GM12878 (cell line): ENCODE measurements around the gene MCOLN1. TPM values are rescaled to one million over a fixed set of nuclear protein-coding genes. Genes with fewer than 3 reads are reported as not detected.

Experiments used
- BHLHE40 ChIP-seq, 2 experiments: fragments of 450-650 bp in 1 of 2; IDR thresholded peaks; 2 replicates each; pipeline ENCODE4 v1.6.1; 2011 to 2017; ENCODE audit warnings: low read depth in 2 of 2, borderline replicate concordance in 1 of 2, improper control_type of control experiment in 1 of 2, low read length in 1 of 2, mild to moderate bottlenecking in 1 of 2
- CHD1 ChIP-seq: IDR thresholded peaks from 2 replicates; pipeline ENCODE4 v1.6.1; 2012; ENCODE audit warnings: low read depth, low read length, improper control_type of control experiment
- ESRRA ChIP-seq: IDR thresholded peaks from 2 replicates; pipeline ENCODE4 v1.6.1; 2012; ENCODE audit warnings: mild to moderate bottlenecking, low read length, improper control_type of control experiment
- EZH2 ChIP-seq: IDR thresholded peaks from 2 replicates; pipeline ENCODE4 v1.6.1; 2012; ENCODE audit warnings: low read depth, mild to moderate bottlenecking, control low read depth, inconsistent platforms, low read length, borderline replicate concordance; ENCODE audit not compliant: control insufficient read depth
- HCFC1 ChIP-seq: fragments of 150-350 bp; IDR thresholded peaks from 2 replicates; pipeline ENCODE4 v1.6.1; 2014; ENCODE audit warnings: low read length
- MTA2 ChIP-seq: fragments of 450-650 bp; IDR thresholded peaks from 2 replicates; pipeline ENCODE4 v1.6.1; 2016; ENCODE audit warnings: low read depth, mild to moderate bottlenecking, moderate library complexity
- SPI1 ChIP-seq: IDR thresholded peaks from 2 replicates; pipeline ENCODE4 v1.6.1; 2011; ENCODE audit warnings: low read depth, mild to moderate bottlenecking, low read length, moderate library complexity, borderline replicate concordance; ENCODE audit not compliant: insufficient read depth
- SREBF1 ChIP-seq: IDR thresholded peaks from 2 replicates; pipeline ENCODE4 v1.6.1; 2012; ENCODE audit warnings: mild to moderate bottlenecking, low read length
- STAT1 ChIP-seq: fragments of 450-650 bp; conservative IDR thresholded peaks from 2 replicates; pipeline ENCODE4 v1.6.1; 2014; ENCODE audit warnings: antibody characterized with exemption, mild to moderate bottlenecking
- TAF1 ChIP-seq: IDR thresholded peaks from 2 replicates; pipeline ENCODE4 v1.6.1; 2011; ENCODE audit warnings: mild to moderate bottlenecking, low read depth, low read length, borderline replicate concordance
- TARDBP ChIP-seq: IDR thresholded peaks from 2 replicates; pipeline ENCODE4 v1.6.1; 2016; ENCODE audit warnings: borderline replicate concordance
- TCF3 ChIP-seq: IDR thresholded peaks from 2 replicates; pipeline ENCODE4 v1.6.1; 2012; ENCODE audit warnings: low read depth, mild to moderate bottlenecking, low read length, borderline replicate concordance; ENCODE audit not compliant: insufficient read depth
- WRNIP1 ChIP-seq: IDR thresholded peaks from 2 replicates; pipeline ENCODE4 v1.6.1; 2011; ENCODE audit warnings: low read depth, low read length, improper control_type of control experiment, borderline replicate concordance
- YY1 ChIP-seq: IDR thresholded peaks from 2 replicates; pipeline ENCODE4 v1.6.1; 2011; ENCODE audit warnings: low read depth, mild to moderate bottlenecking, low read length
- ZSCAN29 ChIP-seq: fragments of 450-650 bp; IDR thresholded peaks from 2 replicates; pipeline ENCODE4 v1.6.1; 2017; ENCODE audit warnings: mild to moderate bottlenecking, moderate library complexity
- polyA plus RNA-seq, 11 experiments: library from polyadenylated mRNA; depleted of rRNA in 4 of 11; unstranded in 6 of 11; stranded (reverse) in 5 of 11; fragments of >200 nt; fragmentation: Nextera tagmentation in 4 of 11; fragmentation: Illumina TruSeq in 1 of 11; extraction: Ambion mirVana in 4 of 11; extraction: Trizol in 1 of 11; gene quantifications; 1 replicate in 1 of 11; 2 replicates in 10 of 11; pipeline versions ENCODE4 v1.2.1 to v1.2.3, GENCODE V29; 2011 to 2016; ENCODE audit warnings: inconsistent platforms in 2 of 11, missing spikeins in 2 of 11, low read depth in 1 of 11
- total RNA-seq, 4 experiments: library from RNA; depleted of rRNA in 3 of 4; stranded (reverse); fragments of >200 nt in 3 of 4; fragmentation: Illumina TruSeq in 1 of 4; extraction: Trizol in 1 of 4; gene quantifications; 2 replicates each; pipeline versions ENCODE4 v1.2.1 to v1.2.3, GENCODE V29; 2013 to 2021
- TF ChIP-seq, protein P1 (sequence below): fragments of 450-650 bp; conservative IDR thresholded peaks from 2 replicates; pipeline ENCODE4 v1.6.1; 2017; ENCODE audit warnings: mild to moderate bottlenecking, moderate library complexity
- TF ChIP-seq, protein P2 (sequence below): fragments of 450-650 bp; IDR thresholded peaks from 2 replicates; pipeline ENCODE4 v1.6.1; 2016; ENCODE audit warnings: mild to moderate bottlenecking, moderate library complexity, borderline replicate concordance
- TF ChIP-seq, protein P3 (sequence below): fragments of 450-650 bp; IDR thresholded peaks from 2 replicates; pipeline ENCODE4 v1.6.1; 2014; ENCODE audit warnings: mild to moderate bottlenecking
- TF ChIP-seq, protein P4 (sequence below): fragments of 450-650 bp; IDR thresholded peaks from 2 replicates; pipeline ENCODE4 v1.6.1; 2017; ENCODE audit warnings: antibody characterized with exemption, mild to moderate bottlenecking, moderate library complexity

MCOLN1 gene
- total and polyA plus RNA-seq, 10 of the 15 experiments (the other 5 are each of a cell fraction or from before 2014, with no cell fraction given), result 0.42 to 15.6 (median 4.9) TPM

DNA sequence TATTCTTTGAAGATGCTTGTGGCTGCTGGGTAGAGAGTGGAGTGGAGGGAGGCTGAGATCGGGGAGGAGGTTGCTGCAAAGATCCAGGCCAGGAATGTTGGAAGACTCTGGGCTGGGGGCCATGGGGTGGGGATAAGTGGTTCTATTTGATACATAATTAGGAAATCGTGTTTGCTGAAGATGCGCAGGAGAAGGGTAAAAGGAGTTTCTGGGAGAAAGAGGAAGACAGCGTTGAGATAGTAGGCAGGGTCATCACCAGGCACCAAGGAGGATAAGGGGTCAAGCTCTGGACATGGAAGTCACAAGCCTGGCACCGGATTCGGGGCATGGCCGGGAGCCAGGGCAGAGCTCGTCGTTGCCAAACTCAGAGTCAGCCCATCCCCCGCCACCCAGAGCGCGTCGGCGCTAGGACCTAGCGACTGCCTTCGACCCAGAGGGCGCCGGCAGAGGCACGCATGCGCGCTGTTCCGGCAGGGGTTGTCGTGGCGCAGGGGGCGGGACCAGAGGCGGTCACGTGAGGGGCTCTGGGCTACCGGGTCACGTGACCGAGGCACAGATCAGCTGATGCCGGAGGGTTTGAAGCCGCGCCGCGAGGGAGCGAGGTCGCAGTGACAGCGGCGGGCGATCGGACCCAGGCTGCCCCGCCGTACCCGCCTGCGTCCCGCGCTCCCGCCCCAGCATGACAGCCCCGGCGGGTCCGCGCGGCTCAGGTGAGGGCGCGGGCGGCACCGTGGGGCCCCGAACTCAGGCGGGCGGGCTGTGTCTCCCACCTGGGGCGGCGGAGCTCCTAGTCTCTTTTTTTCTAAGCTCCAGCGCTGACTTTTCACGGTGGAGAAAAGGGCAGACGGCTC lies at the start of gene MCOLN1 (continued):
- no peak for TF ChIP-seq EZH2
- TF ChIP-seq, protein P1, sequence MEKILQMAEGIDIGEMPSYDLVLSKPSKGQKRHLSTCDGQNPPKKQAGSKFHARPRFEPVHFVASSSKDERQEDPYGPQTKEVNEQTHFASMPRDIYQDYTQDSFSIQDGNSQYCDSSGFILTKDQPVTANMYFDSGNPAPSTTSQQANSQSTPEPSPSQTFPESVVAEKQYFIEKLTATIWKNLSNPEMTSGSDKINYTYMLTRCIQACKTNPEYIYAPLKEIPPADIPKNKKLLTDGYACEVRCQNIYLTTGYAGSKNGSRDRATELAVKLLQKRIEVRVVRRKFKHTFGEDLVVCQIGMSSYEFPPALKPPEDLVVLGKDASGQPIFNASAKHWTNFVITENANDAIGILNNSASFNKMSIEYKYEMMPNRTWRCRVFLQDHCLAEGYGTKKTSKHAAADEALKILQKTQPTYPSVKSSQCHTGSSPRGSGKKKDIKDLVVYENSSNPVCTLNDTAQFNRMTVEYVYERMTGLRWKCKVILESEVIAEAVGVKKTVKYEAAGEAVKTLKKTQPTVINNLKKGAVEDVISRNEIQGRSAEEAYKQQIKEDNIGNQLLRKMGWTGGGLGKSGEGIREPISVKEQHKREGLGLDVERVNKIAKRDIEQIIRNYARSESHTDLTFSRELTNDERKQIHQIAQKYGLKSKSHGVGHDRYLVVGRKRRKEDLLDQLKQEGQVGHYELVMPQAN, result peak; percentile 99
- peak; percentile 80 for TF ChIP-seq SREBF1
- no peak for TF ChIP-seq ZSCAN29
- TF ChIP-seq TARDBP, result peak; percentile 73; the same call in 1 of the 2 replicates
- TF ChIP-seq ESRRA, result peak; percentile 65; the same call in 1 of the 2 replicates
- TF ChIP-seq, protein P2, sequence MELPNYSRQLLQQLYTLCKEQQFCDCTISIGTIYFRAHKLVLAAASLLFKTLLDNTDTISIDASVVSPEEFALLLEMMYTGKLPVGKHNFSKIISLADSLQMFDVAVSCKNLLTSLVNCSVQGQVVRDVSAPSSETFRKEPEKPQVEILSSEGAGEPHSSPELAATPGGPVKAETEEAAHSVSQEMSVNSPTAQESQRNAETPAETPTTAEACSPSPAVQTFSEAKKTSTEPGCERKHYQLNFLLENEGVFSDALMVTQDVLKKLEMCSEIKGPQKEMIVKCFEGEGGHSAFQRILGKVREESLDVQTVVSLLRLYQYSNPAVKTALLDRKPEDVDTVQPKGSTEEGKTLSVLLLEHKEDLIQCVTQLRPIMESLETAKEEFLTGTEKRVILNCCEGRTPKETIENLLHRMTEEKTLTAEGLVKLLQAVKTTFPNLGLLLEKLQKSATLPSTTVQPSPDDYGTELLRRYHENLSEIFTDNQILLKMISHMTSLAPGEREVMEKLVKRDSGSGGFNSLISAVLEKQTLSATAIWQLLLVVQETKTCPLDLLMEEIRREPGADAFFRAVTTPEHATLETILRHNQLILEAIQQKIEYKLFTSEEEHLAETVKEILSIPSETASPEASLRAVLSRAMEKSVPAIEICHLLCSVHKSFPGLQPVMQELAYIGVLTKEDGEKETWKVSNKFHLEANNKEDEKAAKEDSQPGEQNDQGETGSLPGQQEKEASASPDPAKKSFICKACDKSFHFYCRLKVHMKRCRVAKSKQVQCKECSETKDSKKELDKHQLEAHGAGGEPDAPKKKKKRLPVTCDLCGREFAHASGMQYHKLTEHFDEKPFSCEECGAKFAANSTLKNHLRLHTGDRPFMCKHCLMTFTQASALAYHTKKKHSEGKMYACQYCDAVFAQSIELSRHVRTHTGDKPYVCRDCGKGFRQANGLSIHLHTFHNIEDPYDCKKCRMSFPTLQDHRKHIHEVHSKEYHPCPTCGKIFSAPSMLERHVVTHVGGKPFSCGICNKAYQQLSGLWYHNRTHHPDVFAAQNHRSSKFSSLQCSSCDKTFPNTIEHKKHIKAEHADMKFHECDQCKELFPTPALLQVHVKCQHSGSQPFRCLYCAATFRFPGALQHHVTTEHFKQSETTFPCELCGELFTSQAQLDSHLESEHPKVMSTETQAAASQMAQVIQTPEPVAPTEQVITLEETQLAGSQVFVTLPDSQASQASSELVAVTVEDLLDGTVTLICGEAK, result no peak; the same call in 1 of the 2 replicates
- TF ChIP-seq, protein P3, sequence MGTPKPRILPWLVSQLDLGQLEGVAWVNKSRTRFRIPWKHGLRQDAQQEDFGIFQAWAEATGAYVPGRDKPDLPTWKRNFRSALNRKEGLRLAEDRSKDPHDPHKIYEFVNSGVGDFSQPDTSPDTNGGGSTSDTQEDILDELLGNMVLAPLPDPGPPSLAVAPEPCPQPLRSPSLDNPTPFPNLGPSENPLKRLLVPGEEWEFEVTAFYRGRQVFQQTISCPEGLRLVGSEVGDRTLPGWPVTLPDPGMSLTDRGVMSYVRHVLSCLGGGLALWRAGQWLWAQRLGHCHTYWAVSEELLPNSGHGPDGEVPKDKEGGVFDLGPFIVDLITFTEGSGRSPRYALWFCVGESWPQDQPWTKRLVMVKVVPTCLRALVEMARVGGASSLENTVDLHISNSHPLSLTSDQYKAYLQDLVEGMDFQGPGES, result no peak
- TF ChIP-seq WRNIP1, result no peak
- peak; percentile 94 to 100 for TF ChIP-seq BHLHE40 (IDR thresholded peaks at IDR 0.05; ENCODE audit: borderline replicate concordance in 1 of 2, low read depth in 2 of 2, low read length in 1 of 2)
- TF ChIP-seq TCF3, result 0 out of 2 replicates have a peak, but pooled peaks have one; percentile 32
- TF ChIP-seq TAF1, result peak; percentile 59
- TF ChIP-seq, protein P4, sequence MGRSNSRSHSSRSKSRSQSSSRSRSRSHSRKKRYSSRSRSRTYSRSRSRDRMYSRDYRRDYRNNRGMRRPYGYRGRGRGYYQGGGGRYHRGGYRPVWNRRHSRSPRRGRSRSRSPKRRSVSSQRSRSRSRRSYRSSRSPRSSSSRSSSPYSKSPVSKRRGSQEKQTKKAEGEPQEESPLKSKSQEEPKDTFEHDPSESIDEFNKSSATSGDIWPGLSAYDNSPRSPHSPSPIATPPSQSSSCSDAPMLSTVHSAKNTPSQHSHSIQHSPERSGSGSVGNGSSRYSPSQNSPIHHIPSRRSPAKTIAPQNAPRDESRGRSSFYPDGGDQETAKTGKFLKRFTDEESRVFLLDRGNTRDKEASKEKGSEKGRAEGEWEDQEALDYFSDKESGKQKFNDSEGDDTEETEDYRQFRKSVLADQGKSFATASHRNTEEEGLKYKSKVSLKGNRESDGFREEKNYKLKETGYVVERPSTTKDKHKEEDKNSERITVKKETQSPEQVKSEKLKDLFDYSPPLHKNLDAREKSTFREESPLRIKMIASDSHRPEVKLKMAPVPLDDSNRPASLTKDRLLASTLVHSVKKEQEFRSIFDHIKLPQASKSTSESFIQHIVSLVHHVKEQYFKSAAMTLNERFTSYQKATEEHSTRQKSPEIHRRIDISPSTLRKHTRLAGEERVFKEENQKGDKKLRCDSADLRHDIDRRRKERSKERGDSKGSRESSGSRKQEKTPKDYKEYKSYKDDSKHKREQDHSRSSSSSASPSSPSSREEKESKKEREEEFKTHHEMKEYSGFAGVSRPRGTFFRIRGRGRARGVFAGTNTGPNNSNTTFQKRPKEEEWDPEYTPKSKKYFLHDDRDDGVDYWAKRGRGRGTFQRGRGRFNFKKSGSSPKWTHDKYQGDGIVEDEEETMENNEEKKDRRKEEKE, result no peak
- TF ChIP-seq SPI1, result peak; percentile 28; the same call in 1 of the 2 replicates
- TF ChIP-seq YY1, result peak; percentile 87
- TF ChIP-seq CHD1, result no peak
- peak; percentile 74 for TF ChIP-seq HCFC1
- no peak for TF ChIP-seq MTA2
- TF ChIP-seq STAT1, result peak; percentile 91
